HG03025 (cell line): ENCODE measurements around the gene GYPC.

ENCODE experiments used
- ATAC-seq: cut with Tn5 transposase; IDR thresholded peaks from one replicate; pipeline ENCODE4 v1.9.1; 2021; ENCODE audit warnings: mild to moderate bottlenecking, moderate library complexity; ENCODE audit not compliant: unreplicated experiment, low FRiP score

The GYPC gene

GRCh38 chr2:126722081-126722480 is 66.1 kb downstream of the GYPC start:
- ATAC-seq: no peak

GRCh38 chr2:126722546-126722945 is 66.6 kb downstream of the GYPC start:
- ATAC-seq: no peak

GRCh38 chr2:126723281-126723815 is 67.4 kb downstream of the GYPC start:
- ATAC-seq: no peak

- no peak for ATAC-seq
These were observed 69.6 kb downstream of the GYPC start for GRCh38 chr2:126725580-126725979.

- no peak for ATAC-seq
These were observed 73.9 kb downstream of the GYPC start for GRCh38 chr2:126729896-126730295.

- no peak for ATAC-seq
These were observed 74.7 kb downstream of the GYPC start for GRCh38 chr2:126730655-126731054.

- ATAC-seq: no peak
These were observed 75.4 kb downstream of the GYPC start for GRCh38 chr2:126731353-126731752.

GRCh38 chr2:126732682-126733245 is 76.8 kb downstream of the GYPC start:
- ATAC-seq: no peak

GRCh38 chr2:126733795-126734194 is 77.8 kb downstream of the GYPC start:
- no peak for ATAC-seq

- no peak for ATAC-seq
These were observed 80.3 kb downstream of the GYPC start for GRCh38 chr2:126736133-126736874.

- ATAC-seq: no peak
These were observed 83.2 kb downstream of the GYPC start for GRCh38 chr2:126739141-126739540.

- no peak for ATAC-seq
These were observed 88.7 kb downstream of the GYPC start for GRCh38 chr2:126744640-126745039.
